Breast epithelium (tissue), 4 donors: ENCODE measurements around the gene LIPC. TPM values are rescaled to one million over a fixed set of nuclear protein-coding genes. Genes with fewer than 3 reads are reported as not detected.

Source experiments
- DNase-seq, 2 donors: peaks; one replicate each; pipeline ENCODE4 v3.0.0-alpha.2; 2019; ENCODE audit warnings: low spot score in 2 of 2
- H3K27ac ChIP-seq, 2 donors: fragments of 200-600 bp; sonication (generic) in 1 of 2; one replicate each; pipeline ENCODE4 v1.5.1; 2016 to 2019; ENCODE audit warnings: mild to moderate bottlenecking in 1 of 2
- H3K27me3 ChIP-seq, 2 donors: fragments of 200-600 bp; sonication (generic) in 1 of 2; one replicate each; pipeline versions ENCODE4 v1.5.1 to v1.6.0; 2017 to 2019; ENCODE audit warnings: control low read depth in 1 of 2, mild to moderate bottlenecking in 1 of 2
- H3K36me3 ChIP-seq: fragments of 200-600 bp; one replicate; pipeline ENCODE4 v1.5.1; 2019
- H3K4me1 ChIP-seq, 2 donors: fragments of 200-600 bp; sonication (generic); one replicate each; pipeline ENCODE4 v1.5.1; 2016 to 2019; ENCODE audit warnings: control low read depth in 1 of 2
- H3K4me3 ChIP-seq, 3 donors: fragments of 200-600 bp; sonication (generic); 1 replicate in 2 of 3; 2 replicates in 1 of 3; pipeline ENCODE4 v1.5.1; 2016 to 2019; ENCODE audit warnings: mild to moderate bottlenecking in 3 of 3, moderate library complexity in 2 of 3
- H3K9me3 ChIP-seq, 2 donors: fragments of 200-600 bp; sonication (generic) in 1 of 2; one replicate each; pipeline ENCODE4 v1.5.1; 2016 to 2019; ENCODE audit warnings: control low read depth in 1 of 2
- POLR2A ChIP-seq: fragments of 450-650 bp; IDR thresholded peaks from one replicate; pipeline ENCODE4 v1.6.1; 2016; ENCODE audit warnings: antibody characterized with exemption, mild to moderate bottlenecking, moderate library complexity
- POLR2AphosphoS5 ChIP-seq, 3 donors: sonication (generic); formaldehyde crosslinking; IDR thresholded peaks; one replicate each; pipeline ENCODE4 v1.6.1; 2017; ENCODE audit warnings: antibody characterized with exemption in 3 of 3
- intact Hi-C: fragments of 100-400 bp; cut with DNase I; formaldehyde crosslinking; loops from one replicate; pipeline ENCODE4 v1.15.1; 2023; ENCODE audit warnings: low total_unique reads
- total RNA-seq, 3 donors: library from RNA; depleted of rRNA; stranded (reverse); fragments of >200 nt; gene quantifications; one replicate each; pipeline ENCODE4 v1.1.0, GENCODE V29; 2016
- TF ChIP-seq, protein P1 (sequence below), 3 donors: fragments of 450-650 bp; IDR thresholded peaks; one replicate each; pipeline ENCODE4 v1.5.1; 2016 to 2017; ENCODE audit warnings: antibody characterized with exemption in 3 of 3, mild to moderate bottlenecking in 3 of 3, moderate library complexity in 3 of 3

Gene LIPC
- total RNA-seq, 3 donors from 2014 or later: 0.15 to 0.80 TPM; not detected in 1

DNA sequence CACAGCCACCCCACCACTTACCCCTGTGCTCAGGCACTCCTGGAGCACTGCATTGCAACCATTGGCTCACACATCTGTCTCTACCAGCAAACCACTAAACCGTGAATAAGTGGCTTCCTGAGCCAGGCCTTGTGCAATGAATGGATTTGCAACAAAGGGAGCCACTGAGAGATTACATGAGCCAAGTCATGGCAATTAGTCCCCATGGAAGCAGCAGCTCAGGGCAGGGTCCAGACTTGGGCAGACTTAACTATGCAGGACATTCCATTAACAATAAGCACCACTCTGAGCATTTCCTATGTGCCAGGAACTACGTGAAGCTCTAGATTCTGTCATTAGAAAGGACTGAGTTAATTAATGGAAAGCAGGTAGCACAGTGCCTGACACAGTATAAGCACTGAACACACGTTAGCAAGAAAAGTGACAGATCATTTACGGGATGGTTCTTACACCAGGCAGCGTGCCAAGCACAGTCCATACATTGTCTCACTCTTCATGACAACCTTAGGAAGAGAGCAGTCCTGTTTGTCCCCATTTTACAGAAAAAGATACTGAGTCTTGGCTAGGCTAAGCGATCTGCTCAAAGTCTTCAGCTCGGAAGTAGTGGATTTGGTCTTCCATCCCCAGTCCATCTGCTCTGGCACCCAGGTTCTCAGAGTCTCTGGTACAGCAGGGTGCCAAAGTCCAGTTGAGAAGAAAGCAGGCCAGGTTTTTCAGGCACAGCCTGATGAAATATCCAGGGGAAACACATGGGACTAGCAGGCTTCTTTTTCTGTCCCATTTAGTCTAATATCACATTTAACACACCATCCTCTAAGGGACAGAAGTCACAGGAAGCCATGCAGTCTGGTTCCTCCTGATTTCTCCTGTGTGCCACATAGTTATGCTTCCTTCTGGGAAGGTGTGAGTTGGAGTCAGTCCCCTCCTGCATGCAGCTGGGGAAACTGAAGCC is 44.1 kb downstream of the LIPC start:
- DNase-seq: no peak
- intact Hi-C loops: no loop called here
- peak overlapping the region; percentile 30 to 65 for H3K27ac ChIP-seq
- H3K36me3 ChIP-seq: no peaks in the 10 kb centered on the region
- no peaks in the 10 kb centered on the region for H3K27me3 ChIP-seq
- H3K4me3 ChIP-seq: no peak overlapping the region
- no peaks in the 10 kb centered on the region for H3K4me1 ChIP-seq
- no peaks in the 10 kb centered on the region for H3K9me3 ChIP-seq
- TF ChIP-seq POLR2A: no peak
- peak in 1 of 3 donors; percentile 35 for TF ChIP-seq POLR2AphosphoS5 (IDR thresholded peaks at IDR 0.05)

DNA sequence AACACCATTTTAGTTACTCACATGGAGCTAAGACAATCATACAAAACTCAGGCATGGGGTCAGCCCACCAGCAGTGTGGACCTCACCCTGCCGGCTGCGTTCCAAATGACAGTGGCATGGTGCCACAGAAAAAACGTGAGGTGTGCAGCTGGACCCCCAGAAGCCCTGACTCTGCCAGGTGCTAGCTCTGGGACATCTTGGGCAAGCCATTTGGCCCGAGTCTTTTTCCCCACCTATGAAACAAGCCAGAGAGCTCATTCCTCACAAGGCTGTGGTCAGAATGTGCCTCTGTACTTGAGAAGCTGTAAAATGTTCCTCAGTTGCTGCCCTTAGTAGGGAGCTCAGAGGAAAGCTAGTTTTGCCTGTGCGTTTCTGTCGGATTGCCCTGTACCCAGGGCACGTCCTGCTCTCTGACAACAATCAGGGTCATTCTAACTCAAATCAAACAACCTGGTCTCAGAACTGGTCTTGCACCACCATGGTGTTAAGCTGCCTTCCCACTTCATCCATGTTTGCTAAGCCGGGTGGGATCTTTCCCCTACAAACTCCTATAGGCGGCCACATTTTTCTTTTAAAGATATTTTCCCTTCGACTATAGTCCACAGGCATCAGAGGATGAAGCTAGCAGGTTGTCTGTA is 44.9 kb downstream of the LIPC start:
- TF ChIP-seq POLR2AphosphoS5 (IDR thresholded peaks at IDR 0.05) (no peak), POLR2A (no peak)
- TF ChIP-seq, protein P1, sequence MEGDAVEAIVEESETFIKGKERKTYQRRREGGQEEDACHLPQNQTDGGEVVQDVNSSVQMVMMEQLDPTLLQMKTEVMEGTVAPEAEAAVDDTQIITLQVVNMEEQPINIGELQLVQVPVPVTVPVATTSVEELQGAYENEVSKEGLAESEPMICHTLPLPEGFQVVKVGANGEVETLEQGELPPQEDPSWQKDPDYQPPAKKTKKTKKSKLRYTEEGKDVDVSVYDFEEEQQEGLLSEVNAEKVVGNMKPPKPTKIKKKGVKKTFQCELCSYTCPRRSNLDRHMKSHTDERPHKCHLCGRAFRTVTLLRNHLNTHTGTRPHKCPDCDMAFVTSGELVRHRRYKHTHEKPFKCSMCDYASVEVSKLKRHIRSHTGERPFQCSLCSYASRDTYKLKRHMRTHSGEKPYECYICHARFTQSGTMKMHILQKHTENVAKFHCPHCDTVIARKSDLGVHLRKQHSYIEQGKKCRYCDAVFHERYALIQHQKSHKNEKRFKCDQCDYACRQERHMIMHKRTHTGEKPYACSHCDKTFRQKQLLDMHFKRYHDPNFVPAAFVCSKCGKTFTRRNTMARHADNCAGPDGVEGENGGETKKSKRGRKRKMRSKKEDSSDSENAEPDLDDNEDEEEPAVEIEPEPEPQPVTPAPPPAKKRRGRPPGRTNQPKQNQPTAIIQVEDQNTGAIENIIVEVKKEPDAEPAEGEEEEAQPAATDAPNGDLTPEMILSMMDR (IDR thresholded peaks at IDR 0.05): no peak
- H3K27me3 ChIP-seq: no peaks in the 10 kb centered on the region
- no peak overlapping the region for H3K4me3 ChIP-seq
- H3K4me1 ChIP-seq: no peaks in the 10 kb centered on the region
- no peaks in the 10 kb centered on the region for H3K36me3 ChIP-seq
- peak overlapping the region in 1 of 2 donors; percentile 41 for H3K27ac ChIP-seq
- intact Hi-C loops: no loop called here
- H3K9me3 ChIP-seq: no peaks in the 10 kb centered on the region
- DNase-seq: no peak

GRCh38 chr15:58477170-58477569 is 45.4 kb downstream of the LIPC start:
- intact Hi-C loops: no loop called here
- Histone ChIP-seq H3K4me1 (no peaks in the 10 kb centered on the region), H3K36me3 (no peaks in the 10 kb centered on the region), H3K27ac (peak overlapping the region in 1 of 2 donors; percentile 41), H3K9me3 (no peaks in the 10 kb centered on the region), H3K4me3 (no peak overlapping the region), H3K27me3 (no peaks in the 10 kb centered on the region)
- DNase-seq: no peak
- TF ChIP-seq POLR2A: no peak

DNA sequence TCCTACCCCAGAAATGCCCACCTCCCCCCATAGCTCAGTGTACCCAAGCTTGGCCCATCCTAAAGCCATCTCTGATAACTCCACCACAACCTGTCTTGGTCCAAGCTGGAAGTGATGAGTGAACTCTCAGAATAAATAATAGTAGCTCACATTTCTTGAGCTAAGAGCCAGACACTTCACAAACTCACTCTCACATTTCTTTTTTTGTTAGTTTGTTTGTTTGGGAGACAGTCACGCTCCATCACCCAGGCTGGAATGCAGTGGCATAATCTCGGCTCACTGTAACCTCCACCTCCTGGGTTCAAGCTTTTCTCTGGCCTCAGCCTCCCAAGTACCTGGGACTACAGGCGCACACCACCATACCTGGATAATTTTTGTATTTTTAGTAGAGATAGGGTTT is 46.2 kb downstream of the LIPC start:
- no peak for TF ChIP-seq POLR2AphosphoS5 (IDR thresholded peaks at IDR 0.05)
- no peak for TF ChIP-seq POLR2A
- TF ChIP-seq, protein P1 (IDR thresholded peaks at IDR 0.05): no peak
- intact Hi-C loops: no loop called here
- Histone ChIP-seq H3K36me3 (no peaks in the 10 kb centered on the region), H3K27me3 (no peaks in the 10 kb centered on the region), H3K4me3 (no peak overlapping the region), H3K27ac (no peak overlapping the region), H3K4me1 (no peaks in the 10 kb centered on the region), H3K9me3 (no peaks in the 10 kb centered on the region)
- DNase-seq: no peak

- Histone ChIP-seq H3K9me3 (no peaks in the 10 kb centered on the region), H3K36me3 (no peaks in the 10 kb centered on the region), H3K27ac (no peak overlapping the region), H3K4me3 (no peak overlapping the region), H3K27me3 (no peaks in the 10 kb centered on the region), H3K4me1 (no peaks in the 10 kb centered on the region)
- TF ChIP-seq POLR2AphosphoS5 (IDR thresholded peaks at IDR 0.05) (no peak), POLR2A (no peak)
- TF ChIP-seq, protein P1 (IDR thresholded peaks at IDR 0.05): no peak
- intact Hi-C loops: no loop called here
- DNase-seq: no peak
These were observed 46.8 kb downstream of the LIPC start for GRCh38 chr15:58478579-58478978.

GRCh38 chr15:58479941-58480340 is 48.1 kb downstream of the LIPC start:
- intact Hi-C loops: no loop called here
- Histone ChIP-seq H3K4me3 (no peak overlapping the region), H3K27me3 (no peaks in the 10 kb centered on the region), H3K27ac (no peak overlapping the region), H3K36me3 (no peaks in the 10 kb centered on the region), H3K9me3 (no peaks in the 10 kb centered on the region), H3K4me1 (no peaks in the 10 kb centered on the region)
- no peak for DNase-seq
- TF ChIP-seq, protein P1 (IDR thresholded peaks at IDR 0.05): no peak
- TF ChIP-seq POLR2AphosphoS5 (IDR thresholded peaks at IDR 0.05) (no peak), POLR2A (no peak)
